Psoas muscle (tissue), 8 donors: ENCODE measurements around the gene ULK1. TPM values are rescaled to one million over a fixed set of nuclear protein-coding genes. Genes with fewer than 3 reads are reported as not detected.

Source experiments
- ATAC-seq, 4 donors: fragments of 200-7000 bp; cut with Tn5 transposase; one replicate each; pipeline ENCODE4 v1.9.1; 2020; ENCODE audit warnings: moderate library complexity in 3 of 4, mild to moderate bottlenecking in 2 of 4
- DNase-seq, 2 donors: peaks; one replicate each; pipeline ENCODE4 v3.0.0-alpha.2; 2020
- H3K27ac ChIP-seq: fragments of 200-600 bp; one replicate; pipeline ENCODE4 v1.8.0; 2022
- H3K27me3 ChIP-seq, 3 donors: fragments of 200-600 bp in 1 of 3; one replicate each; pipeline versions ENCODE4 v1.6.1 to v1.8.0; 2013 to 2022; ENCODE audit warnings: low read length in 2 of 3, mild to moderate bottlenecking in 2 of 3, moderate library complexity in 1 of 3; ENCODE audit not compliant: insufficient read depth in 3 of 3
- H3K36me3 ChIP-seq, 2 donors: fragments of 200-600 bp in 1 of 2; one replicate each; pipeline versions ENCODE4 v1.6.1 to v1.8.0; 2013 to 2022; ENCODE audit warnings: low read depth in 1 of 2, mild to moderate bottlenecking in 1 of 2, moderate library complexity in 1 of 2; ENCODE audit not compliant: insufficient read depth in 1 of 2
- H3K4me1 ChIP-seq: fragments of 200-600 bp; one replicate; pipeline ENCODE4 v1.8.0; 2022
- H3K4me3 ChIP-seq: fragments of 200-600 bp; one replicate; pipeline ENCODE4 v1.8.0; 2022; ENCODE audit warnings: mild to moderate bottlenecking
- H3K9me3 ChIP-seq: fragments of 200-600 bp; one replicate; pipeline ENCODE4 v1.8.0; 2022
- WGBS, 3 donors: extraction: QIAGEN DNeasy Blood & Tissue Kit; methylation state at CpG; one replicate each; pipeline versions ENCODE4 v1.1.6 to v1.1.7; 2013; 5-methylcytosine and 5-hydroxymethylcytosine counted together
- intact Hi-C, 2 donors: fragments of 100-400 bp; cut with DNase I; formaldehyde crosslinking; loops; one replicate each; pipeline versions ENCODE4 v1.11.0 to v1.14.2; 2022
- polyA plus RNA-seq, 3 donors: library from polyadenylated mRNA; stranded (reverse); fragments of 200-250 nt; gene quantifications; one replicate each; pipeline ENCODE4 v1.2.3, GENCODE V29; 2013
- total RNA-seq, 4 donors: library from RNA; stranded (reverse); fragmentation: NEBNext Ultra II Directional in 2 of 4; extraction: Animal tissue kit (Norgen Biotek cat#: 25700) in 2 of 4; gene quantifications; one replicate each; pipeline versions ENCODE4 v1.2.1 to v1.2.4, GENCODE V29; 2021 to 2023
- TF ChIP-seq, protein P1 (sequence below): fragments of 200-600 bp; IDR thresholded peaks from one replicate; pipeline ENCODE4 v1.8.0; 2022; ENCODE audit warnings: antibody characterized with exemption
- donor health status: healthy with polysubstance abuse.
- donor health status: DM: no; HTN: no; CAD: no; lungs with moderate emphysema.
- donor health status: Bipolar disorder and iron deficiency.
- donor health status: healthy.
- donor health status: DM: yes; HTN: yes; CAD: no.
- donor health status: DM: no; HTN: no; CAD: no.
- donor health status: DM: no; HTN: no; CAD: no.
- donor health status: DM: yes; HTN: yes; CAD: no.

Gene ULK1
- total and polyA plus RNA-seq, 7 donors: 4.1 to 90.4 (median 58.0) TPM

DNA sequence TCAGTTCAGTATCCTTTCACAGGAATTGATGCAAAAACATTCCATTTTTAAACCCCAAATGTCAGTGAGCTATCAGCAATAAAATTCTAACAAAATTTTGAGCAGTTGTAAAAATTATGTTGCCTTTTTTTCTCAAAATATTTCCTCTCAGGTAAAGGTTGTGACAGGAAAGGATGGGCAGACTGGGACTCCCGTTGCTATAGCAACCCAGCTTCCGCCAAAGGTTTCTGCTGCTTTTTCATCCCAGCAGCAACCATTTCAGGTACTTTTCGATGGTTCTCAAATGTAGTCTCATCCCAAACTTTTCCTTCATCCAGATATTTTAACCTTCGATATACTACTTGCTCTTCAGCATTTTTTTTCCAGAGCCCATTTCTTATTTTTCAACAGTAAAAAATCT lies 69.0 kb downstream of the ULK1 start:
- DNase-seq: no peak
- Histone ChIP-seq H3K4me3 (no peak overlapping the region), H3K36me3 (peaks cover 0 to 14% of the 10 kb centered on the region in 2 donors), H3K9me3 (no peaks in the 10 kb centered on the region), H3K27ac (no peak overlapping the region), H3K4me1 (peaks cover 37% of the 10 kb centered on the region), H3K27me3 (no peaks in the 10 kb centered on the region)
- TF ChIP-seq, protein P1, sequence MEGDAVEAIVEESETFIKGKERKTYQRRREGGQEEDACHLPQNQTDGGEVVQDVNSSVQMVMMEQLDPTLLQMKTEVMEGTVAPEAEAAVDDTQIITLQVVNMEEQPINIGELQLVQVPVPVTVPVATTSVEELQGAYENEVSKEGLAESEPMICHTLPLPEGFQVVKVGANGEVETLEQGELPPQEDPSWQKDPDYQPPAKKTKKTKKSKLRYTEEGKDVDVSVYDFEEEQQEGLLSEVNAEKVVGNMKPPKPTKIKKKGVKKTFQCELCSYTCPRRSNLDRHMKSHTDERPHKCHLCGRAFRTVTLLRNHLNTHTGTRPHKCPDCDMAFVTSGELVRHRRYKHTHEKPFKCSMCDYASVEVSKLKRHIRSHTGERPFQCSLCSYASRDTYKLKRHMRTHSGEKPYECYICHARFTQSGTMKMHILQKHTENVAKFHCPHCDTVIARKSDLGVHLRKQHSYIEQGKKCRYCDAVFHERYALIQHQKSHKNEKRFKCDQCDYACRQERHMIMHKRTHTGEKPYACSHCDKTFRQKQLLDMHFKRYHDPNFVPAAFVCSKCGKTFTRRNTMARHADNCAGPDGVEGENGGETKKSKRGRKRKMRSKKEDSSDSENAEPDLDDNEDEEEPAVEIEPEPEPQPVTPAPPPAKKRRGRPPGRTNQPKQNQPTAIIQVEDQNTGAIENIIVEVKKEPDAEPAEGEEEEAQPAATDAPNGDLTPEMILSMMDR: no peak
- WGBS, 3 donors: 82 to 92% (median 83%) methylated on average over 4 of the region's 4 CpGs
- intact Hi-C loops: no loop called here
- no peak for ATAC-seq

GRCh38 chr12:131965073-131965472 lies 70.7 kb downstream of the ULK1 start:
- Histone ChIP-seq H3K27me3 (no peaks in the 10 kb centered on the region), H3K36me3 (peaks cover 0 to 14% of the 10 kb centered on the region in 2 donors), H3K4me1 (peaks cover 25% of the 10 kb centered on the region), H3K4me3 (no peak overlapping the region), H3K9me3 (no peaks in the 10 kb centered on the region), H3K27ac (no peak overlapping the region)
- 84 to 86% (median 84%) methylated on average over 2 of the region's 2 CpGs for WGBS, 3 donors
- TF ChIP-seq, protein P1: no peak
- ATAC-seq: no peak
- DNase-seq: no peak
- intact Hi-C loops: no loop called here

- no peaks in the 10 kb centered on the region for H3K27me3 ChIP-seq
- no peak overlapping the region for H3K4me3 ChIP-seq
- WGBS, 3 donors: 9 to 11% (median 10%) methylated on average over 1 of the region's 1 CpG
- no peaks in the 10 kb centered on the region for H3K9me3 ChIP-seq
- H3K27ac ChIP-seq: no peak overlapping the region
- peaks cover 20% of the 10 kb centered on the region for H3K4me1 ChIP-seq
- intact Hi-C loops: no loop called here
- TF ChIP-seq, protein P1: no peak
- H3K36me3 ChIP-seq: no peaks in the 10 kb centered on the region
- DNase-seq (no peak), ATAC-seq (peak; percentile 19 to 69 (median 40))
Measured at GRCh38 chr12:131971226-131971625, 76.8 kb downstream of the ULK1 start.

Other genes with a start within 250 kb of the ULK1 start
- gene SFSWAP, start 183.5 kb upstream of the ULK1 start, total RNA-seq: 10 to 100 TPM; 21.4 to 34.3 (median 23.3) TPM
- 10 to 100 TPM; 19.4 to 27.5 (median 24.3) TPM for gene SFSWAP, start 183.5 kb upstream of the ULK1 start, polyA plus RNA-seq
- gene MMP17, start 66.2 kb upstream of the ULK1 start, total RNA-seq: 1 to 10 TPM; 1.0 to 1.4 (median 1.3) TPM
- gene MMP17, start 66.2 kb upstream of the ULK1 start, polyA plus RNA-seq: under 1 TPM; 0.64 to 0.91 (median 0.81) TPM
- gene PUS1, start 34.7 kb downstream of the ULK1 start, total RNA-seq: 10 to 100 TPM; 11.7 to 21.4 (median 18.7) TPM
- gene PUS1, start 34.7 kb downstream of the ULK1 start, polyA plus RNA-seq: 10 to 100 TPM; 17.5 to 46.8 (median 20.1) TPM
- gene EP400, start 55.3 kb downstream of the ULK1 start, total RNA-seq: 10 to 100 TPM; 18.4 to 24.5 (median 22.9) TPM
- gene EP400, start 55.3 kb downstream of the ULK1 start, polyA plus RNA-seq: 10 to 100 TPM in 1 of 3 donors, 1 to 10 TPM in 2; 8.0 to 11.8 (median 9.4) TPM
- 10 to 100 TPM in 3 of 4 donors, 1 to 10 TPM in 1; 7.3 to 17.1 (median 11.8) TPM for gene DDX51, start 249.7 kb downstream of the ULK1 start, total RNA-seq
- gene DDX51, start 249.7 kb downstream of the ULK1 start, polyA plus RNA-seq: 10 to 100 TPM; 11.7 to 17.0 (median 14.8) TPM
- 10 to 100 TPM in 3 of 4 donors, 1 to 10 TPM in 1; 7.9 to 25.7 (median 17.7) TPM for gene NOC4L, start 249.8 kb downstream of the ULK1 start, total RNA-seq
- 10 to 100 TPM; 28.4 to 36.7 (median 30.8) TPM for gene NOC4L, start 249.8 kb downstream of the ULK1 start, polyA plus RNA-seq